ENCODE results near the gene TPM1.
"Not testable (repeated sequence)": the region's sequence is repeated elsewhere in the genome, so short reads cannot be mapped to it uniquely, and the experiment has no call there.

TPM1 gene

GRCh38 chr15:63094495-63094931, 52.0 kb downstream of the TPM1 start:
- no peak for DNase-seq (ENCODE audit: low read depth)
- TF ChIP-seq, protein P1, sequence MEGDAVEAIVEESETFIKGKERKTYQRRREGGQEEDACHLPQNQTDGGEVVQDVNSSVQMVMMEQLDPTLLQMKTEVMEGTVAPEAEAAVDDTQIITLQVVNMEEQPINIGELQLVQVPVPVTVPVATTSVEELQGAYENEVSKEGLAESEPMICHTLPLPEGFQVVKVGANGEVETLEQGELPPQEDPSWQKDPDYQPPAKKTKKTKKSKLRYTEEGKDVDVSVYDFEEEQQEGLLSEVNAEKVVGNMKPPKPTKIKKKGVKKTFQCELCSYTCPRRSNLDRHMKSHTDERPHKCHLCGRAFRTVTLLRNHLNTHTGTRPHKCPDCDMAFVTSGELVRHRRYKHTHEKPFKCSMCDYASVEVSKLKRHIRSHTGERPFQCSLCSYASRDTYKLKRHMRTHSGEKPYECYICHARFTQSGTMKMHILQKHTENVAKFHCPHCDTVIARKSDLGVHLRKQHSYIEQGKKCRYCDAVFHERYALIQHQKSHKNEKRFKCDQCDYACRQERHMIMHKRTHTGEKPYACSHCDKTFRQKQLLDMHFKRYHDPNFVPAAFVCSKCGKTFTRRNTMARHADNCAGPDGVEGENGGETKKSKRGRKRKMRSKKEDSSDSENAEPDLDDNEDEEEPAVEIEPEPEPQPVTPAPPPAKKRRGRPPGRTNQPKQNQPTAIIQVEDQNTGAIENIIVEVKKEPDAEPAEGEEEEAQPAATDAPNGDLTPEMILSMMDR (conservative IDR thresholded peaks at IDR 0.05; ENCODE audit: control insufficient read depth, insufficient read depth, low read depth, low read length) = no peak
- H3K4me3 ChIP-seq (ENCODE audit: control insufficient read depth, low read depth, low read length) = no peak overlapping the region

- H3K4me3 ChIP-seq (ENCODE audit: control insufficient read depth, low read depth, low read length) = no peak overlapping the region
- TF ChIP-seq, protein P1 (conservative IDR thresholded peaks at IDR 0.05; ENCODE audit: control insufficient read depth, insufficient read depth, low read depth, low read length) = no peak
- DNase-seq (ENCODE audit: low read depth) = no peak
Measured at GRCh38 chr15:63096178-63096577, 53.6 kb downstream of the TPM1 start.

DNA sequence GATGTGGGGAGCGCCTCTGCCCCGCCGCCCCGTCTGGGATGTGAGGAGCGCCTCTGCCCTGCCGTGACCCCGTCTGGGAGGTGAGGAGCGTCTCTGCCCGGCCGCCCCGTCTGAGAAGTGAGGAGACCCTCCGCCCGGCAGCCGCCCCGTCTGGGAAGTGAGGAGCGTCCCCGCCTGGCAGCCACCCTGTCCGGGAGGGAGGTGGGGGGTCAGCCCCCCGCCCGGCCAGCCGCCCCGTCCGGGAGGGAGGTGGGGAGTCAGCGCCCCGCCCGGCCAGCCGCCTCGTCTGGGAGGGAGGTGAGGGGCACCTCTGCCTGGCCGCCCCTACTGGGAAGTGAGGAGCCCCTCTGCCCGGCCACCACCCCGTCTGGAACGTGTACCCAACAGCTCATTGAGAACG, 56.4 kb downstream of the TPM1 start:
- H3K4me3 ChIP-seq (ENCODE audit: control insufficient read depth, low read depth, low read length); DNase-seq (ENCODE audit: low read depth): not testable (repeated sequence)

DNA sequence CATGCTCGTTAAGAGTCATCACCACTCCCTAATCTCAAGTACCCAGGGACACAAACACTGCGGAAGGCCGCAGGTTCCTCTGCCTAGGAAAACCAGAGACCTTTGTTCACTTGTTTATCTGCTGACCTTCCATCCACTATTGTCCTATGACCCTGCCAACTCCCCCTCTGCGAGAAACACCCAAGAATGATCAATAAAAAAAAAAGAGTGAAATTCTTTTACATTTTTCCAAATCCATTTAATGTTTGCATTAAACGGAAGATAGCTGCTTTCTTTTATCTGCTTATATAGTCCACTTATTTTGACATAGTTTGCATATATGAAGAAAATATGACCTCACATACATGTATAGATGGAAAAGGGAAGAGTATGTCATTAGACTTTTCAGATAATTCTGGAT, 57.0 kb downstream of the TPM1 start:
- DNase-seq (ENCODE audit: low read depth); H3K4me3 ChIP-seq (ENCODE audit: control insufficient read depth, low read depth, low read length): not testable (repeated sequence)

- TF ChIP-seq, protein P1 (conservative IDR thresholded peaks at IDR 0.05; ENCODE audit: control insufficient read depth, insufficient read depth, low read depth, low read length) = no peak
- no peak overlapping the region for H3K4me3 ChIP-seq (ENCODE audit: control insufficient read depth, low read depth, low read length)
- no peak for DNase-seq (ENCODE audit: low read depth)
Measured at GRCh38 chr15:63103416-63103815, 60.9 kb downstream of the TPM1 start.

DNA sequence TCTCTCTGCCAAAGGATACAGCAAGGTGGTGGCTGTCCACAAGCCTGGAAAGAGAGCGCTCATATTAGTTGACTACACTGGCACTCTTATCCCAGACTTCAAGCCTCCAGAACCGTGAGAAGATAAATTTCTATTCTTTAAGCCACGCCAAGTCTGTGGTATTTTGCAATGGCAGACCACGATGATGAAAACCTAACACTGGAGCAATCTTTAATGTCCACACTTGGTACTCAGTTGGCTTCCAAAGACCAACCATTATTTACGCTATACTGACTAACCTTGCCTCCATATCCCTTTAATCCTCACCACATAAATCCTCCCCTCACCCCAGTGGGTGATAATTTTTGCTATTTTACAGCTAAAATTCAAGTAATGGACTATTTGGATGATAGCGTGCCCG, 62.2 kb downstream of the TPM1 start:
- TF ChIP-seq, protein P1 (conservative IDR thresholded peaks at IDR 0.05; ENCODE audit: control insufficient read depth, insufficient read depth, low read depth, low read length) = no peak
- DNase-seq (ENCODE audit: low read depth) = peak; percentile 84
- no peak overlapping the region for H3K4me3 ChIP-seq (ENCODE audit: control insufficient read depth, low read depth, low read length)

- DNase-seq (ENCODE audit: low read depth); H3K4me3 ChIP-seq (ENCODE audit: control insufficient read depth, low read depth, low read length): not testable (repeated sequence)
Measured at GRCh38 chr15:63105354-63105753, 62.8 kb downstream of the TPM1 start.

GRCh38 chr15:63107895-63108546, 65.5 kb downstream of the TPM1 start:
- peak; percentile 100 for DNase-seq (ENCODE audit: low read depth)
- TF ChIP-seq, protein P1 (conservative IDR thresholded peaks at IDR 0.05; ENCODE audit: control insufficient read depth, insufficient read depth, low read depth, low read length) = no peak
- no peak overlapping the region for H3K4me3 ChIP-seq (ENCODE audit: control insufficient read depth, low read depth, low read length)

Data from fibroblast of mammary gland (primary cell).